Measurements from ENCODE around the gene DYSF.
"Not testable (repeated sequence)": the region's sequence is repeated elsewhere in the genome, so short reads cannot be mapped to it uniquely, and the experiment has no call there.

Gene DYSF

DNA sequence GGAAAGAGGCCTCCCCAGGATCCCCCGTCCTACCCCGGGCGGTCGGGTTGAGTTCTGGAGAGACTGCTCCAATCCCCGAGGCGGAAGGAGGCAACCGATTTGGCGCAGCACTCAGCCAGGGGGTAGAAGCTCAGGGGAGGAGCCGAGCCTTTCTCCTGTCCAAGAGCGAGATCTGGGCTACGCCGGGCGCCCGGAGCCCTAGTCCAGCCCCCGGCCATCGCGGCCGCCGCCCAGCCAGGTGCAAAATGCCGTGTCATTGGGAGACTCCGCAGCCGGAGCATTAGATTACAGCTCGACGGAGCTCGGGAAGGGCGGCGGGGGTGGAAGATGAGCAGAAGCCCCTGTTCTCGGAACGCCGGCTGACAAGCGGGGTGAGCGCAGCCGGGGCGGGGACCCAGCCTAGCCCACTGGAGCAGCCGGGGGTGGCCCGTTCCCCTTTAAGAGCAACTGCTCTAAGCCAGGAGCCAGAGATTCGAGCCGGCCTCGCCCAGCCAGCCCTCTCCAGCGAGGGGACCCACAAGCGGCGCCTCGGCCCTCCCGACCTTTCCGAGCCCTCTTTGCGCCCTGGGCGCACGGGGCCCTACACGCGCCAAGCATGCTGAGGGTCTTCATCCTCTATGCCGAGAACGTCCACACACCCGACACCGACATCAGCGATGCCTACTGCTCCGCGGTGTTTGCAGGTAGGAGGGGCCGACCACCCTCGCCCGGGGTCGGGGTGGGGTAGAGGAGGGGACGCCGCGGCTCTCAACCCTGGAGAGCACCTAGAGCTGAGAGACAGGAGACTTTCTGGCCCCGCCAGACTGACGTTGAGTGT, at the start of gene DYSF:
TSS of gene DYSF (plus strand) at position 158 of the 817 bp plus-strand sequence.
- in situ Hi-C loops (cut with MboI; ENCODE audit: low sequenced_read_pairs, unreplicated experiment) = no loop called here
- no peak for DNase-seq (ENCODE audit: low spot score)

DNA sequence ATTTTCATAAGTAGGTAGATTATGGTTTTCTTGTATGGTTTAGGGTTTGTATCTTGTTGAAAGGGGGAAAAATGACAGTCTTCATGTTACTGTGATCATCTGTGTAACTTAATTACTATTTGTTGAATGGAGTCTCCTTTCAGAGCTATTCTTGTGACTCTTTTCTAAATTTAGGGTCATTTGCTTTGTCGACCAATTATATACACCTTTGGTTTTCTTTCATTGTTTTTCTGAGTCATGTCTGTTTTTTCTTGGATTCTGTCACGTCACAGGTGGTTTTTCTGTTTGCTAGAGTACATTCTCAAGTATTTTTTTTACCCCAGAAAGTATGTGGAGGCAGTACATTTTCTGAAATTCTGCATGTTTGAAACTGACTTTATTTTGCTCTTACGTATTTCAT, 43.8 kb upstream of the DYSF start:
- TF ChIP-seq, protein P1, sequence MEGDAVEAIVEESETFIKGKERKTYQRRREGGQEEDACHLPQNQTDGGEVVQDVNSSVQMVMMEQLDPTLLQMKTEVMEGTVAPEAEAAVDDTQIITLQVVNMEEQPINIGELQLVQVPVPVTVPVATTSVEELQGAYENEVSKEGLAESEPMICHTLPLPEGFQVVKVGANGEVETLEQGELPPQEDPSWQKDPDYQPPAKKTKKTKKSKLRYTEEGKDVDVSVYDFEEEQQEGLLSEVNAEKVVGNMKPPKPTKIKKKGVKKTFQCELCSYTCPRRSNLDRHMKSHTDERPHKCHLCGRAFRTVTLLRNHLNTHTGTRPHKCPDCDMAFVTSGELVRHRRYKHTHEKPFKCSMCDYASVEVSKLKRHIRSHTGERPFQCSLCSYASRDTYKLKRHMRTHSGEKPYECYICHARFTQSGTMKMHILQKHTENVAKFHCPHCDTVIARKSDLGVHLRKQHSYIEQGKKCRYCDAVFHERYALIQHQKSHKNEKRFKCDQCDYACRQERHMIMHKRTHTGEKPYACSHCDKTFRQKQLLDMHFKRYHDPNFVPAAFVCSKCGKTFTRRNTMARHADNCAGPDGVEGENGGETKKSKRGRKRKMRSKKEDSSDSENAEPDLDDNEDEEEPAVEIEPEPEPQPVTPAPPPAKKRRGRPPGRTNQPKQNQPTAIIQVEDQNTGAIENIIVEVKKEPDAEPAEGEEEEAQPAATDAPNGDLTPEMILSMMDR (IDR thresholded peaks at IDR 0.05; ENCODE audit: borderline replicate concordance, control extremely low read depth, extremely low read depth, insufficient read depth, missing control alignments) = no peak
- in situ Hi-C loops (cut with MboI; ENCODE audit: low sequenced_read_pairs, unreplicated experiment) = no loop called here

More for the DNA sequence above, at the start of gene DYSF:
- TF ChIP-seq, protein P1 (IDR thresholded peaks at IDR 0.05; ENCODE audit: borderline replicate concordance, control extremely low read depth, extremely low read depth, insufficient read depth, missing control alignments) = no peak

DNA sequence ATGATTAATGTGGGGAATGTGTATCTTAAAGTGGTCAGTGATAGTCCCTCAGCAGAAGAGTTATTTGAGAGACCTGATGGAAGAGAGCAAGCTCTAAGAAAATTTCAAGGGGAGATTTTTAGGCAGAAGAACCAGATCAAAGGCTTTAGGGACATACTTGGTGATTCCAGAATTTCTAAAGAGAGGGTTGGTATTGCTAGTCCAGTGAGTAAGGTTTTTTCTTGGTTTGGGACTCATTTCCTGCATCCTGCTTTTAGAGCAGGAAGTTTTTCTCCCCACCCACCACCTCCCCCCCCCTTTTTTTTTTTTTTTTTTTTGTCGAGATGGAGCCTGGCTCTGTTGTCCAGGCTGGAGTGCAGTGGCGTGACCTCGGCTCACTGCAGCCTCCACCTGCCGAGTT, 42.7 kb upstream of the DYSF start:
- in situ Hi-C loops (cut with MboI; ENCODE audit: low sequenced_read_pairs, unreplicated experiment) = no loop called here
- DNase-seq (ENCODE audit: low spot score) = no peak
- TF ChIP-seq, protein P1 (IDR thresholded peaks at IDR 0.05; ENCODE audit: borderline replicate concordance, control extremely low read depth, extremely low read depth, insufficient read depth, missing control alignments) = no peak

More for the DNA sequence above, 43.8 kb upstream of the DYSF start:
- DNase-seq (ENCODE audit: low spot score) = no peak

DNA sequence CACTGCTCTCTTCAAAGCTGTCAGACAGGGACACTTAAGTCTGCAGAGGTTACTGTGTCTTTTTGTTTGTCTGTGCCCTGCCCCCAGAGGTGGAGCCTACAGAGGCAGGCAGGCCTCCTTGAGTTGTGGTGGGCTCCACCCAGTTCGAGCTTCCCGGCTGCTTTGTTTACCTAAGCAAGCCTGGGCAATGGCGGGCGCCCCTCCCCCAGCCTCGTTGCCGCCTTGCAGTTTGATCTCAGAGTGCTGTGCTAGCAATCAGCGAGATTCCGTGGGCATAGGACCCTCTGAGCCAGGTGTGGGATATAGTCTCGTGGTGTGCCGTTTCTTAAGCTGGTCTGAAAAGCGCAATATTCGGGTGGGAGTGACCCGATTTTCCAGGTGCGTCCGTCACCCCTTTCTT, 36.5 kb upstream of the DYSF start:
- in situ Hi-C loops (cut with MboI; ENCODE audit: low sequenced_read_pairs, unreplicated experiment); DNase-seq (ENCODE audit: low spot score): not testable (repeated sequence)

DNA sequence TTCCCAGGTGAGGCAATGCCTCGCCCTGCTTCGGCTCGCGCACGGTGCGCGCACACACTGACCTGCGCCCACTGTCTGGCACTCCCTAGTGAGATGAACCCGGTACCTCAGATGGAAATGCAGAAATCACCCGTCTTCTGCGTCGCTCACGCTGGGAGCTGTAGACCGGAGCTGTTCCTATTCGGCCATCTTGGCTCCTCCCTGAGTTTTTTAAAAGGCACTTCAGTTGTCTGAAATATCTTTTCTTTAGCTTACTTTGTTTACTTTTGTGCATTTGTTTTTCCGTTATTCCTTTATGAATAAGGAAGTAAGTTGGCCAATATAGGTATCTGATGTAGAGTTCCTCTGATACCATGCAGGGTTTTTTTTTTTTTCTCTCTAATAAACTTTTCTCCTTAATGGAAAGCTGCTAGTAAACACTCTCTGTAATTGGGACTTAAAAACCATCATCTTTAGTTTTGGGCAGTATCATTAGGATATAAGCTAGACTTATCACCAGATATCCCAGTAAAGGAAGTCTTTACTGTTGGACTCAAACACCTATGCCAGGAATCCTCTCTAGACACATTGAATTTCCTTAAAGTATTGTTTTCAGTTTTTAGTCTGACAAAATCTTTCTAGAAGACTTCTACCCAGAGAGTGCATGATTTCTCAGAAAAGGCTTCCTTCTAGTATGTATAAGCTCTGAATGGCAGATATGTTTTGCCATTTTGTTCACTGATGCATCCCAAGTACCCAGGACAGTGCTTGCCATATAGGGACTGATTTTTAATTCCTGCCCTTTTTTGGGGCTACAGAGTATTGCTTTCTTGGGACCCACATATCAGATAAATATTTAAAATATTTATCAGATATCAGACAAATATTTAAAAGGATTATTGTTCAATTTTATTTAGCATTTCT, 35.8 kb upstream of the DYSF start:
- in situ Hi-C loops (cut with MboI; ENCODE audit: low sequenced_read_pairs, unreplicated experiment) = no loop called here
- TF ChIP-seq, protein P1 (IDR thresholded peaks at IDR 0.05; ENCODE audit: borderline replicate concordance, control extremely low read depth, extremely low read depth, insufficient read depth, missing control alignments) = no peak
- no peak for DNase-seq (ENCODE audit: low spot score)

DNA sequence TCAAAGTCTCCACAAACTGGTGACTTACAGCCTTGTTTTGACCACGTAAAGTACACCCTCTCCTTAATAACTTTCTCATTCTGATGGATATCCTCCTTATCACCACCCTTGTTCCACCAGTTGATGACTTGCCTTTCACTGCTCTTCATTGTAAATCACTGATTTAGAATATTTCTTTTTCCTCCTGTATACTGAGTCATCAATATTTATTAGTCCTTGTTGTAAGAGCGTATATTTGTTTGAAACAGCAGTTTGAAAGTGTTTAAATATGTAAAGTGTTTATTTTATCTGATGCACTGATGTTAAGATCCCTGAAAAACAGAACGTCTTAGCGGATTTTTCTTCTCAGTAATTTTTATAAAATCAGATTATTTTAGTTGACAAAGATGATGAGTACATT, 34.2 kb upstream of the DYSF start:
- TF ChIP-seq, protein P1 (IDR thresholded peaks at IDR 0.05; ENCODE audit: borderline replicate concordance, control extremely low read depth, extremely low read depth, insufficient read depth, missing control alignments) = no peak
- DNase-seq (ENCODE audit: low spot score) = no peak
- in situ Hi-C loops (cut with MboI; ENCODE audit: low sequenced_read_pairs, unreplicated experiment) = no loop called here

DNA sequence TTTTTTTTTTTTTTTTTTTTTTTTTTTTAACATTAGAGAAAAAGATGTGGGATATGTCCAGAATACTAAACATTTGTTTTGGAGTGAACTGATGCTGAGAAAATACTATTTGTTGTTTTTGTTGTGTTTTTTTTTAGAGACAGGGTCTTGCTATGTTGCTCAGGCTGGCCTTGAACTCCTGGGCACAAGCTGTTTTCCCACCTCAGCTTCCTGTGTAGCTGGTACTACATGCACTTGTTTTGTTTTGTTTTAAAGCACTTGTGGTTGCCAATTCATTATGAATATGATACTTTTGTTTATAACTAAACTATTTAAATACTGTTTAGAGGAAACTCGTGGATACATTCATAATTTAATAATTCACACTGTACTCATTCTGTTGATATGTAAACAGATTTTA, 33.4 kb upstream of the DYSF start:
- no peak for DNase-seq (ENCODE audit: low spot score)
- in situ Hi-C loops (cut with MboI; ENCODE audit: low sequenced_read_pairs, unreplicated experiment) = no loop called here
- TF ChIP-seq, protein P1 (IDR thresholded peaks at IDR 0.05; ENCODE audit: borderline replicate concordance, control extremely low read depth, extremely low read depth, insufficient read depth, missing control alignments) = no peak

Measured in GM13976 (cell line).